Hindlimb muscle (tissue), 1 donor: ENCODE data around the gene AP5B1. TPM values are rescaled to one million over a fixed set of nuclear protein-coding genes. Genes with fewer than 3 reads are reported as not detected.
A peak's percentile ranks its signal among the peaks of the same experiment; 100 is the strongest.

Source experiments
- DNase-seq: peaks from one replicate; pipeline ENCODE4 v3.0.0-alpha.2; 2013
- polyA plus RNA-seq: library from polyadenylated mRNA; unstranded; fragments of 120-200 nt; gene quantifications from one replicate; pipeline ENCODE4 v1.2.1, GENCODE V29; 2013; ENCODE audit not compliant: insufficient read length

The AP5B1 gene
- polyA plus RNA-seq, result 2.1 TPM

GRCh38 chr11:65780770-65781151, at the start of gene AP5B1:
Gene AP5B1, minus strand, starts transcription at chr11:65780976. Its CDS starts 385 bp downstream, at chr11:65780591.
- DNase-seq, result peak; percentile 37

- DNase-seq, result no peak
These were observed 48.7 kb upstream of the AP5B1 start for GRCh38 chr11:65829459-65829858.

- DNase-seq, result no peak
These were observed 46.4 kb upstream of the AP5B1 start for GRCh38 chr11:65826984-65827735.

GRCh38 chr11:65822776-65823528, 42.2 kb upstream of the AP5B1 start:
- DNase-seq, result no peak

- DNase-seq, result no peak
These were observed 40.3 kb upstream of the AP5B1 start for GRCh38 chr11:65821107-65821506.

- DNase-seq, result peak; percentile 94
These were observed 37.3 kb upstream of the AP5B1 start for GRCh38 chr11:65817835-65818680.

GRCh38 chr11:65817312-65817834, 36.6 kb upstream of the AP5B1 start:
- no peak for DNase-seq

- DNase-seq, result no peak
These were observed 35.9 kb upstream of the AP5B1 start for GRCh38 chr11:65816696-65817095.

- no peak for DNase-seq
These were observed 34.3 kb upstream of the AP5B1 start for GRCh38 chr11:65814986-65815565.

- DNase-seq, result no peak
These were observed 33.6 kb upstream of the AP5B1 start for GRCh38 chr11:65814131-65814985.

GRCh38 chr11:65811764-65812475, 31.1 kb upstream of the AP5B1 start:
- DNase-seq, result no peak

GRCh38 chr11:65810046-65810868, 29.5 kb upstream of the AP5B1 start:
- no peak for DNase-seq

GRCh38 chr11:65809496-65809895, 28.7 kb upstream of the AP5B1 start:
- DNase-seq, result no peak

- DNase-seq, result no peak
These were observed 28.1 kb upstream of the AP5B1 start for GRCh38 chr11:65808744-65809341.

- no peak for DNase-seq
These were observed 26.2 kb upstream of the AP5B1 start for GRCh38 chr11:65806979-65807378.

GRCh38 chr11:65803797-65804492, 23.2 kb upstream of the AP5B1 start:
- DNase-seq, result no peak

- no peak for DNase-seq
These were observed 22.1 kb upstream of the AP5B1 start for GRCh38 chr11:65802841-65803240.

- DNase-seq, result no peak
These were observed 20.6 kb upstream of the AP5B1 start for GRCh38 chr11:65801153-65801987.
